ENCODE measurements around the gene DZIP3. TPM values are rescaled to one million over a fixed set of nuclear protein-coding genes. Genes with fewer than 3 reads are reported as not detected.

DZIP3 gene, protein sequence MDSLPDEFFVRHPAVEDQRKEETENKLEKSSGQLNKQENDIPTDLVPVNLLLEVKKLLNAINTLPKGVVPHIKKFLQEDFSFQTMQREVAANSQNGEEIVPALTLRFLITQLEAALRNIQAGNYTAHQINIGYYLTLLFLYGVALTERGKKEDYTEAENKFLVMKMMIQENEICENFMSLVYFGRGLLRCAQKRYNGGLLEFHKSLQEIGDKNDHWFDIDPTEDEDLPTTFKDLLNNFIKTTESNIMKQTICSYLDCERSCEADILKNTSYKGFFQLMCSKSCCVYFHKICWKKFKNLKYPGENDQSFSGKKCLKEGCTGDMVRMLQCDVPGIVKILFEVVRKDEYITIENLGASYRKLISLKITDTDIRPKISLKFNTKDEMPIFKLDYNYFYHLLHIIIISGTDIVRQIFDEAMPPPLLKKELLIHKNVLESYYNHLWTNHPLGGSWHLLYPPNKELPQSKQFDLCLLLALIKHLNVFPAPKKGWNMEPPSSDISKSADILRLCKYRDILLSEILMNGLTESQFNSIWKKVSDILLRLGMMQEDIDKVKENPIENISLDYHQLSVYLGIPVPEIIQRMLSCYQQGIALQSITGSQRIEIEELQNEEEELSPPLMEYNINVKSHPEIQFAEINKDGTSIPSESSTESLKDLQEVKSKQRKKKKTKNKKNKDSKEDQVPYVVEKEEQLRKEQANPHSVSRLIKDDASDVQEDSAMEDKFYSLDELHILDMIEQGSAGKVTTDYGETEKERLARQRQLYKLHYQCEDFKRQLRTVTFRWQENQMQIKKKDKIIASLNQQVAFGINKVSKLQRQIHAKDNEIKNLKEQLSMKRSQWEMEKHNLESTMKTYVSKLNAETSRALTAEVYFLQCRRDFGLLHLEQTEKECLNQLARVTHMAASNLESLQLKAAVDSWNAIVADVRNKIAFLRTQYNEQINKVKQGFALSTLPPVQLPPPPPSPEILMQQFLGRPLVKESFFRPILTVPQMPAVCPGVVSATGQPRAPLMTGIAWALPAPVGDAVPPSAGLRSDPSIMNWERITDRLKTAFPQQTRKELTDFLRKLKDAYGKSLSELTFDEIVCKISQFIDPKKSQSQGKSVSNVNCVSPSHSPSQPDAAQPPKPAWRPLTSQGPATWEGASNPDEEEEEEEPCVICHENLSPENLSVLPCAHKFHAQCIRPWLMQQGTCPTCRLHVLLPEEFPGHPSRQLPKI
- total RNA-seq (ENCODE audit: low replicate concordance) = 52.3 and 89.0 TPM in 2 replicates

- peak; percentile 99 for DNase-seq (ENCODE audit: low spot score)
- peak within 1 kb of the TSS; percentile 97 for H3K9ac ChIP-seq
- H3K79me2 ChIP-seq (ENCODE audit: low read depth) = peaks cover 90% of the 10 kb centered on the region
- H3K9me3 Mint-ChIP-seq = no peaks in the 10 kb centered on the region
- no peaks in the 10 kb centered on the region for H3K27me3 ChIP-seq
- peaks cover 43% of the 10 kb centered on the region for H3K4me1 Mint-ChIP-seq
- H4K20me1 ChIP-seq (ENCODE audit: low read depth) = peaks cover 7% of the 10 kb centered on the region
- peaks cover 23% of the 10 kb centered on the region for H3F3A ChIP-seq (ENCODE audit: low read depth)
- TF ChIP-seq EZH2 (IDR thresholded peaks at IDR 0.05) (no peak), EZH2phosphoT487 (IDR thresholded peaks at IDR 0.05) (peak; percentile 46)
- H3K4me3 Mint-ChIP-seq = peak within 1 kb of the TSS; percentile 99
- H3K36me3 ChIP-seq = peaks cover 2% of the 10 kb centered on the region
- H3K27ac Mint-ChIP-seq = peak within 1 kb of the TSS; percentile 99
- peaks cover 8% of the 10 kb centered on the region for H3K36me3 Mint-ChIP-seq
- H3K27ac ChIP-seq = peak within 1 kb of the TSS; percentile 97
- H3K27me3 Mint-ChIP-seq (ENCODE audit: insufficient read depth, low read depth) = peaks cover 6% of the 10 kb centered on the region
- H3K9me3 ChIP-seq (ENCODE audit: low read depth) = no peaks in the 10 kb centered on the region
- peak within 1 kb of the TSS; percentile 89 for H2AFZ ChIP-seq (replicated peaks)
- peak within 1 kb of the TSS; percentile 80 for H3K4me2 ChIP-seq
- H3K4me1 ChIP-seq = peaks cover 38% of the 10 kb centered on the region
- H3K4me3 ChIP-seq = peak within 1 kb of the TSS; percentile 87
Measured at GRCh38 chr3:108589081-108589997, at the start of gene DZIP3, which contains the start of gene CIP2A. Gene DZIP3 (plus strand): TSS chr3:108589722. CDS start chr3:108605407, 15,685 bp downstream. Gene CIP2A (minus strand): TSS chr3:108589438. CDS start chr3:108589375, 63 bp downstream.

- H3K27ac Mint-ChIP-seq = no peak overlapping the region
- no peaks in the 10 kb centered on the region for H3K9me3 Mint-ChIP-seq
- H4K20me1 ChIP-seq (ENCODE audit: low read depth) = no peaks in the 10 kb centered on the region
- no peak overlapping the region for H3K4me3 Mint-ChIP-seq
- no peak overlapping the region for H3K4me3 ChIP-seq
- DNase-seq (ENCODE audit: low spot score) = no peak
- H3K9me3 ChIP-seq (ENCODE audit: low read depth) = no peaks in the 10 kb centered on the region
- H3K36me3 ChIP-seq = peaks cover 12% of the 10 kb centered on the region
- no peaks in the 10 kb centered on the region for H3K27me3 ChIP-seq
- H2AFZ ChIP-seq (replicated peaks) = no peak overlapping the region
- no peak overlapping the region for H3K9ac ChIP-seq
- no peaks in the 10 kb centered on the region for H3K4me1 Mint-ChIP-seq
- H3K27me3 Mint-ChIP-seq (ENCODE audit: insufficient read depth, low read depth) = no peaks in the 10 kb centered on the region
- H3K27ac ChIP-seq = no peak overlapping the region
- H3K4me2 ChIP-seq = no peak overlapping the region
- H3K4me1 ChIP-seq = no peaks in the 10 kb centered on the region
- no peaks in the 10 kb centered on the region for H3K79me2 ChIP-seq (ENCODE audit: low read depth)
- H3F3A ChIP-seq (ENCODE audit: low read depth) = no peaks in the 10 kb centered on the region
- peaks cover 23% of the 10 kb centered on the region for H3K36me3 Mint-ChIP-seq
- TF ChIP-seq EZH2 (IDR thresholded peaks at IDR 0.05) (no peak), CTCF (IDR thresholded peaks at IDR 0.05) (no peak), EZH2phosphoT487 (IDR thresholded peaks at IDR 0.05) (no peak)
Measured at GRCh38 chr3:108546247-108546646, 43.3 kb upstream of the DZIP3 start.

GRCh38 chr3:108546692-108547091 lies 42.8 kb upstream of the DZIP3 start:
- H3K27me3 ChIP-seq = no peaks in the 10 kb centered on the region
- H3K4me2 ChIP-seq = no peak overlapping the region
- no peak overlapping the region for H2AFZ ChIP-seq (replicated peaks)
- H3K9me3 ChIP-seq (ENCODE audit: low read depth) = no peaks in the 10 kb centered on the region
- no peaks in the 10 kb centered on the region for H3K4me1 ChIP-seq
- H4K20me1 ChIP-seq (ENCODE audit: low read depth) = no peaks in the 10 kb centered on the region
- H3K79me2 ChIP-seq (ENCODE audit: low read depth) = no peaks in the 10 kb centered on the region
- no peak overlapping the region for H3K4me3 Mint-ChIP-seq
- no peak overlapping the region for H3K27ac ChIP-seq
- peaks cover 23% of the 10 kb centered on the region for H3K36me3 Mint-ChIP-seq
- H3K4me1 Mint-ChIP-seq = no peaks in the 10 kb centered on the region
- H3K27ac Mint-ChIP-seq = no peak overlapping the region
- H3F3A ChIP-seq (ENCODE audit: low read depth) = no peaks in the 10 kb centered on the region
- TF ChIP-seq EZH2 (IDR thresholded peaks at IDR 0.05) = no peak
- TF ChIP-seq CTCF (IDR thresholded peaks at IDR 0.05) = no peak
- no peak overlapping the region for H3K9ac ChIP-seq
- no peaks in the 10 kb centered on the region for H3K27me3 Mint-ChIP-seq (ENCODE audit: insufficient read depth, low read depth)
- H3K4me3 ChIP-seq = no peak overlapping the region
- no peaks in the 10 kb centered on the region for H3K9me3 Mint-ChIP-seq
- H3K36me3 ChIP-seq = peaks cover 9% of the 10 kb centered on the region
- DNase-seq (ENCODE audit: low spot score) = no peak

All from neural progenitor cell (in vitro differentiated cells).